Stimulated activated CD8-positive, alpha-beta memory T cell treated with anti-CD3 and anti-CD28 coated beads, Interleukin-12 subunit alpha, Interleukin-12 subunit beta, amount 100 ng/mL, for 1 hour (primary cell): ENCODE data around the gene PRR3.
A peak's percentile ranks its signal among the peaks of the same experiment; 100 is the strongest.

Experiments used
- DNase-seq: peaks from one replicate; pipeline ENCODE4 v3.0.0-alpha.2; 2020; ENCODE audit warnings: low read depth

The PRR3 gene

DNA sequence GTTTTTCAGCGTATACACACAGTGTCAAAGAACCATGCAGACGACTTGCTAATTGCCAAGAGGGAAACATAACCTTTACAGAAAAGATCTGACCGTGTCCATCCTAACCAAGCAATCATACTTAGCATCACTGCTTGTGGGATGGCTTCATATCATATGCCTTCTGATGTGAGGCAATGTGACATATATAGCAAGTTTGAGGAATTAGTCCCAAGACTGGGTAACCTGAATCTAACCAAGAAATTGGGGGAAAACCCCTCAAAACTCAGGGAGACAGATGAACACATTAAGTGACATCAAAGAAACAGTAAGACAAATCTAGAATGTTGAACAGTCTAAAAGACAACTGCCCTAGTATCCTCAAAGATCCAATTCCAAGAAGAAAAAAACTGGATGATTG, 19.2 kb upstream of the PRR3 start:
- DNase-seq, result no peak

DNA sequence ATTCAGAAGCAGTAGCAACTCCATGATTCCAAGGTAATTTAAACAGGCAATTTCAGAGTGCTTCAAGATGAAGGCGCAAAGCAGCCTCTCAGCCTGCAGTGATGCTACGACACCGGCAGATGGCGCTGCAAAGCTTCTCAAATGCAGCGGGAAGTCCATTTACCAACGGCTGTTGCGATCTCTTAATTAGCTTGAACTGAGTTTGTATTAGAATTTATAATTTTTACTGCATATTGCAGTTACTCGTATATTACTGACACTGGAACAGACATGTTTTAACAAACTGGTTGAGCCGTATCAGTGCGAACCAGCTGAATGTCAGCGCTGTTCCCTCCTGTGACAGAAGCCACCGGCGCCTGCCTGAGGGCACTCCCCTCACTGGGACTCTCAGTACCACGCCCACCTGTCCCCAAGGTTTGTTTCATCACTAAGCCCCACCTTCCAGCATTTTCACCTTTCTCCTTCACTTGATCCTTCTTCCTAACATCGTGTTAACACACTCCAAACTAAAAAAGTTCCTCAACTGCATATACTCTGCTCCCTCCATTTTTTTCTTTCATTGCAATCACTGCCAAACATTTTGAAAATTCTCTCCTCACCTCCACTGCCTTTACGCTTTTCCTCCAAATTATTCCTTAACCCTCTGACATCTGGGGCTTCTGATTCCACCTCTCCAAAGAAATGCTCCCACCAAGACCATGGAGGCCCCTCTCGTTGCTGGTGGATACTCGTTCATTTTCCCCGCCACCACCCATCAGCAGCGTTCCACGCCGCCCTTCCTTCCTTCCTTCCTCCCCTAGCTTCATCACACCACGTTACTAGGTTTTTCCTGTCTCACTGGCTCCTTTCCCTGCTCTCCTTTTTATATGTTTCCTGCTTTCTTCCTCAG, 15.3 kb upstream of the PRR3 start:
- peak; percentile 73 for DNase-seq

DNA sequence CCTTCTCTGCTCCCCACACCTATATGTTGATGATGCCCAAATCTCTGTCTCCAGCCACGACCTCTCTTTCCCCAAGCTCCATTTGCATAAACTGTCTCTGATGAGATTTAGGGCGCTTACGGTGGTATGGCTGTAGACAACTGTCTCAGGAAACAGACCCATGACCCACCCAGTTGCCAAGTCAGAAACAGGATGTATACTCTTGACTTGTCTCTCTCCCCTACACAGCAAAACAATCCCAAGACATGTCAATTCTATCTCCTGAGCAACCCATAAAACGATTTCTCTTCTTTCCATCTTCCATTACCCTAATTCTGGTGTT, 14.7 kb upstream of the PRR3 start:
- DNase-seq, result no peak

DNA sequence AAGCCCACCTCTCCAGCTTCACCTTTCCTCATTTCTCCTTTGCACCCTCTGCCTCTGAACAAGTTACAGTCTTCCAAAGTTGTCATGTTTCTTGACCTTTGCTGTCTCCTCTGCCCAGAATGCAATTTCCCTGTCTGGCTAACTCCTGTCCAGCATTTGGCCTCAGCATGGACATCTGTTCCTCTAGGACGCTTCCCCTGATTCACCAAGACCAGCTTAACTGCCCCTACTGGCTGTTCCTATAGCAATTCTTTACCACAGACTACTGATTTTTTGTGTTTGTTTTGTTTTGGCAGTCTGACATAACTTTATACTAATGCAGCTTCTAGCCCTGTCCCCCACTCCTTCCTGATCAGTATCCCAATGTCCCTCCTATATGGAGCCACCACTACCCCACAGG, 14.2 kb upstream of the PRR3 start:
- no peak for DNase-seq

DNA sequence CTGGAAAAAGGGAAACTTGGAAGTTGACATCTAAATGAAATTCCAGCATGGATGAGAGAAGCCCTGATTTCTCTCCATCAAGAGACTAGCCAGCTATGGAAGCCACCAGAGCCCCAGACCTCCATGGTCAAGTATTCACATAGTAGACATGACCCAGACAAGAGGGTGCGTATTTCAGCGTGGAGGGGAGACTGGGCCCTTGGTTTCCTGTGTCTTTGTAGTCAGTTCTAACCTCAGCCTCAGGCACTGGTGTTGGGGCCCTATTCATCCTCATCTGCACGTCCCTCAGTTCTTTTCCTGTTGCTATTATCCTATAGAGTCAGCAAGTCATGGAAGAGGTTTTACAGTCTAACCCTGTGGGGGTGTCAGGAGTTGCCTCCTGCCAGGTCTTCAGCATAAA, 13.3 kb upstream of the PRR3 start:
- no peak for DNase-seq

DNA sequence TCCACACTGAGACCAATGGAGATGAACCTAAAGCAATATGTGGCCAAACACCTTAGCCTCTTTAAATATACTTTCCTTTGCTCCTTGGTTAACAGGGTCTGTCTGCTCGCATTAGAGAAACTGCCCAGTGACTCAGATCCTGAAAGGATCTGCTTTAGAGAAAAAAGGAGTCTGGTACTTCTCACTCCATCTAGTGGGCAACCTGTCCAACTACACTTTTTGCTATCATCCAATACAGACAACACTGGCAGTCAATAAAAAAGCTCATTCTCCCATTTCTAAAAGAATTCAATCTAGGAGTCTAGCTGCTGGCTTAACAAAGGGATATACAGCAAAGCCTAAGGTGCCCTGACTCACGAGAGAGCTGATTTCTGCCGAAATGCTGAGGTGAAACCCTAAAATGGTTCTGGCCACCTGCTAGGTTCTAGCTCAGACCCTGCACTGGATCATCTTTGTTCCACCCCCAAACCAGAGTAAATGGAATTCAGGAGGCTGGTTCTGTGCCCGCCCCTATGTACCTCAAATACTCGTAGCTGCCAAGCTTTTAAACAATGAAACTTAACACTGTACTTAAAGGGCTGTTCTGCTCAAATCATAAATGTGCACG, 12.3 kb upstream of the PRR3 start:
- no peak for DNase-seq

DNA sequence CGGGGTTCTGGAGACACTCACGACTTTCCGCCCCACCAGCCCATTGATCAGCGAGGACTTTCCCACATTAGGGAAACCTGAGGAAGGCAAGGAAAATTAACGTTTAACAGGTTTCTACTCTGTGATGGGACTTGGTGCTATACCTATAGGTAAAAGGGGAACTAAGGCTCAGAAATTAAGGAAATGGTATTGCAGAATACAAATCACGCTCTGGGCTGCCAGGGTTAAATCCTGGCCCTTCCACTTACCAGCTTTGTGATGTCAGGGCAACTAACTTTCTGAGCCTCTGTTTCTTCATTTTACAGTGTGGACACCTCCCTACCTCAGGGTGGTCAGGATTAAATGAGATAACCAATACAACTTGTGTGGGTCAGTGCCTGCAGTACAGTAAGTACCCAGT, 9.6 kb upstream of the PRR3 start:
- DNase-seq, result no peak

DNA sequence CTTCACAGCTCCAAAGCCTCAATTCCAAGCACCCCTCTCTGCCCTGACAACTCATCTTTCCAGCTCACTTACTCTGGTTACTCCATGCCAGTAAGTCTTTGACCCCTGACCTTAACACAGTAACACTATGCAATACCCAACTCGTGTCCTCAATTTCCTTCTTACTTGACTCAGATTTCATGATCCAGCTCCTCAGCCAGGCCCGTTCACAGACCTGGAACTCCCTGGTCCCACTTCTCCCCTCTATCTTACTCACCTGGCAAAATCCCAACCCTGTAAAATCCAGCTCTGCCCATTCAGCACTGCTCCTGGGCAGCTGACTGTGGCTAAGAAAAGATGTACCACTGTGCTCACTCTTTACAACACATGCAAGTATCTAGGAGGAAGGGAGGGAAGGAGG, 8.7 kb upstream of the PRR3 start:
- DNase-seq, result no peak

DNA sequence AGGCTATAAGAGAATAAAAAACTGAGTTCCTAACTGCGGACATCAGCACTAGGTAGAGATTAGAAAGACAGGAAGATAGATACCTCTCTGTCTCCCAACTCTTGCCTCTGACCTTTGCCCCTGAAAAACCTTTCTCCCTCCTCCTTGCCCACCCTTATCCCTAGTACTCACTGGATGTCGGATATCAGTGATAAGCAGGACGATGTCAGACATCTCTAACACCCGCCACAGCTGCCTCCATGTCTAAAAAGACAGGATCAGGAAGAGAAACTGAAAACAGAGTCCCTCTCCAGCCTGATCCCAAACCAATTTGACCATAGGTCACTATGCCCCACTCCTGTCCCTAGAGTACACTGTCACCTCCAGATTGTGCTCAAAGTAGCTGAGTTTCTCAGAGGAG, 2.7 kb upstream of the PRR3 start:
- DNase-seq, result no peak

DNA sequence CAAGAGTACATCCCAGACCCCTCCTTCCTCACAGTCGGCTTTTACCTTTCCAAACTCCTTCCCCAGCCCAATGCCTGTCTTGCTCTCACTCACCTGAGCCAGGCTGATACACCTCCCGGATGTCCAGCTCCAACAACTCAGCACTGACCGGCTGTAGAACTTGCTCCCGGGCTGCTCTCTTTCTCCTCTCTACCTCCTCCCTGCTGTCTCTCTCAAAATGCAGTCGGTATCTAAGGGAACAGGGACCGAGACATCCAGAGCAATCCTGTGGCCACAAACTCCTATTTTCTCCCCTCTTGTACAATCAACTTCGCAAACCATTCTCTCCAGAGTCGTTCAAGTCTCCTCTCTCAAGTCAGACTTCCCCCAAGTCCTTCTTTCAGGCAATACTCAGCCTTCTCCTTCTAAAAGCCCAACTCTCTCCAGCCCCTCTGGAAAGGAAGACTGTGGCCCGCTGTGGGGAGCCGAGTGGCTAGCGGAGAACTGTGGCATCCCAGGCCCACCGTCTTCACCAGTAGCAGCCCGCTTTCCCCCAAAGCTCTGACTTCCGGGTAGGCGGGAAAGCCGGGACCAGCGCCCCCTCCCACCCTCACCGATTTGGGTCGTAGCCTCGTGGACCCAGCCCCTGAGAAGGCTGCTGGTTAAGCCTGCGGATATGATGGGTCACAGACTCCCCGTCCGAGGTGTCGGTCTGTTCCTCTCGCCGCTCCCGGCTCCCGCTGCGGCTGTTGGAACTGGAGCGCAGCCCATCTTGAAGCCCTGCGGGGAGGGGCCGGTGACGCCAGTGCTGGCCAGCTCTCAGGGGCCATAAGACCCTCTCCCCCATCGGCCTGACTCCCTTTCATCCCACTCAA, 1.9 kb upstream of the PRR3 start:
- no peak for DNase-seq

DNA sequence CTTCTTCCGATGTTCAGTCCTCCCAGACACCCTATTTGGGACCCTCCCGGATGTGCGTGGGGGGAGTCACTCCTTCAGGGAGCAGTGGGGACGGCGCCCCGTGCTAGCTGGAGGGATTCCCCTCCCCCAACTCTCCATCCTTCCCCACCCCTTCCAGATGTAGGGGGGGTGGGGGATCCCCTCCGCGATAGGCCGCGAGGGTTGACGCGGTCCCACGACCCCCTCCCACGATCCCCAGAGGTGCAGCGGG, 1.4 kb upstream of the PRR3 start:
- DNase-seq, result no peak

DNA sequence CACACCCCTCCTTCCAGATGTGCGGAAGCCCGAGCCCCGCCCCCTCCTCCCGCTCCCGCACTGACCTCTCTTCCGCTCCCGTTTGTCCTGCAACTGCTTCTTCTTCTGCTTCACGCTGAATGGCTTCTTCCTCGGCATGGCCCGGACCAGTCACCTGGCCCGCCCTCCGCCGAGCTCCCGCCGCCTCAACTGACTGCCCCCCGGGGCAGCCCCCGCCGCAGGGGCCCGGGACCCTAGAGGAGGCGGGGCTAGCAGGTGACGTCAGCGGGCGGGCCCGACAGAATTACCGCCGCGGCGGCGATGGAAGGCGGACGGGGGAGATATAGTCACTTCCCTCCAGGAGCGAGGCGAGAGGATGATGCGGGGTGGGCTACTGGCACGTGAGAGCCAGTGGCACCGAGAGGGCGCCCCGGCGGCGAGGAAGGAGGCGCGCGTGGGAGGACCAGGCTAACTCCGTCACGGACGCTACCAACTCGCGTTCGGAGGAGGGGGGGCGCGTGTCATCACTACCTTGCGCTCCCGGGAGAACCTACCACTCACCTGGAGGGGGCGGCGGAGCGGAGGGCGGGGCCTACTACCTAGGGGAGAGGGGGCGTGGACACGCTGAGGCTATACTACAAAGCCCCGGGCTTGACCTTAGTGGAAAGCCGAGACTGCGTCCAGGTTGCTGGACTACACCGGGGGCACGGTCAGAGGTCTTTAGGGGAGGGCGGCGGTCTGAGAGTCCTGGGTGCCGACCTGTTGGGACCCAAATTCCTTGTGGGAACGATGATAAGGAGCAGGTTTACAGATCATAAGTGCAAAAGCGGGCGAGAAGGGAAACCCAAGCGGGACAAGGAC, 809 bp upstream of the PRR3 start, which contains the start of gene GNL1:
Gene GNL1 (minus strand): TSS at position 424 of the 840 bp plus-strand sequence. CDS start 286 bp downstream, at position 138.
- peak; percentile 98 for DNase-seq

DNA sequence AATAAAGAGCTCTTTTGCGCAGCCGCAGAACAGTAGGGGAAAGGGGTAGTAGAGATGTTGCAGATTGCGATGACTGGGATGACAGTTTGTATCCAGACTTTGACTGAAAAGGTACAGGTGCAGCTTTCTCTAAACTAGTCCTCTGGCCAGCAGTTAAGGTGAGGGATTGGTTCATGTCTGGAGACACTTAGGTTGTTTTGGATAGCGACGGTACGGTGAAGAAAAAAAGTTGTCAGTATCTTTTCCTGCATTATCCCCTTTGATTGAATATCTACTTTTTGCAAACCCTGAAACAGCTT, 537 bp downstream of the PRR3 start:
- peak; percentile 33 for DNase-seq

DNA sequence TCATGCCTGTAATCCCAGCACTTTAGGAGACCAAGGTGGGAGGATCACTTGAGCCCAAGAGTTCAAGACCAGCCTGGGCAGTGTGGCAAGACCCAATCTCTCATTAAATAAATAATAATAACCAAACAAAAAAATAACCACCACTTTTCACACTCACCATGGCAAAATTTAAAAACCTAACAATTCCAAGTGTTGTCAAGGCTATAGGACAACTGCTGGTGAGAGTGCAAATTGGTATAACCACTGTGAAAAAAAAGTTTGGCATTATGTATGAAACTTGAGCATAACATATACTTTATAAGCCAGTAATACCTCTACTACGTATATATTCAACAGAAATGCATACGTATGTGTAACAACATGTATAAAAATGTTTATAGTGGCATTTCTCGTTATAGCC, 3.8 kb downstream of the PRR3 start:
- DNase-seq, result no peak

DNA sequence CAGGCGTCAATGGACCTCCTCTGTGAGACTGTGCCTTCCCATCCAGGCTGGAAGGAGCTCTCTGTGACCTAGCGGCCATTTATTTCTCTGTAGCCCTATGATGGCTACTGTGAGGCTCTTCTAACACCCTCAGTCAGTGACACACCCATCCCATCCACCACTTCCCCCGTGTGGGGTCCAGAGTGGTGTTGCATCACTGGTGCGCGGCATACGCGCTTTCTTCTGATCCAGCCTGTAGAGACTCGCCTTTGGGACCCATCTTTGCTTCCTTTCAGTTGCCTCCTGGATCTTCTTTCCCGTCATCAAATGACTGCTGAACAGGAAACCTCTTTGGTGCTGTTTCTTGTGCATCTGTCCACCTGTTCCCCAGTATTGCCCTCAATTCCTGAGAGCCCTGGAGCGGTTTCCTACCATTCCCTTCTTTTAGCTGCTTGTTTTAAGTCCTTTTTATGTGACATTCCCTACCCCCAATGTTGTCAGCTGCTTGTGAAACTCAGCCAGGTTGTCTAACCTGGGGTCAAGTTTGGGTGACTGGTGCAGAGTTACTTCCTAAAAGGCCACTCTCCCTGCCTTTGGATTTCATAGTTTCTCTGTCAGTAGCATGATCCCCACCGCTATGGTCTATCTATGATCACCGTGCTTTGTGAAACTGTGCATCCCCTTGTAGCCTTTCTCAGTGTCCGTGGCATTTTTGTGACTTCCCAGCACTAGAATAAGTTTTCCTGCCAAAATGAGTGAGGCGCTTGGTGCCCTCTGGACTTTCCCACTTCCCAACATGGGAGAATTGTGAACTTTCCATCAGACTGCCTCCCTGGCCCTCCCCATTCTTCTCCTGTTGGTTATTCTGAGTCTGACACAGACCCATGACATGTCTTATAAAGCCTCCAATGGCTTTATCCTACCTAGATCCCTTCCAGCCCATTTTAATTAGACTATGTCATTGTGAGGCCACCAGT, 5.7 kb downstream of the PRR3 start:
- no peak for DNase-seq

DNA sequence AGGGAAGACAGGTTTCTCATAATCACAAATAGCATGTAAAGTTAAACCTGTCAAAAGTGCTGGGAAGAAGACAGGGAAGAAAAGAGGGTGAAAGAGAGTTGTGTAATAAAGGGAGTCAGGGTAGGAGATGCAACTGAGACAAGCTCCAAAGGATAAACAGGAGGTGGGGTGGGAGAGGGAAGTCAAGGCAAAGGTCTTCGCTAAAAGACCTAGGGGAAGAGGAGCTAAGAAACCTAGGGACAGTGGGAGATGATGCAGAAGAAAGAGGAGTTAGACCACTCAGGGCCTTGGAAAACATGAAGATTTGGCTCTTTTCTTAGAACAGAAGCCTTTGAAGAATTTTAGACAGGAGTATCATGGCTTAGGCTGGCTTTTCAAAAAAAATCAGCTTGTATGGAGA, 7.0 kb downstream of the PRR3 start:
- no peak for DNase-seq

DNA sequence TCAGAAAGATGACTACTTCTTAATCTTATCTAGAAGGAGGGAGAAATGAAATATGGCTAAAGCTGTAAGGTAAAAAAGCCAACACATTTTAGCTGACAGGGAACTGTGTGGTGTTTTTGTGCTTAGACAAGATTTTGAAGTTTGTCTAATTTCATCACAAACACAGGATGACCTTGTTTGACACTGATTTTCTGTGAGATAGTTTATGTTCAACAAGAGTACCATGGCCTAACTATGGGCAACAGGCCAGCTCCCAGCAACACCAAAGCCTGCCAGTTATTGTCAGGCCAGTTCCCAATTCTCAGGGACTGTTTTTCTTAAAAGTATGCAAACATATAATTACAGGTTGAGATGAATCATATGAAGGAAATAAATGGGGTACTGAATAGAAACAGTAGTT, 8.7 kb downstream of the PRR3 start:
- DNase-seq, result no peak

DNA sequence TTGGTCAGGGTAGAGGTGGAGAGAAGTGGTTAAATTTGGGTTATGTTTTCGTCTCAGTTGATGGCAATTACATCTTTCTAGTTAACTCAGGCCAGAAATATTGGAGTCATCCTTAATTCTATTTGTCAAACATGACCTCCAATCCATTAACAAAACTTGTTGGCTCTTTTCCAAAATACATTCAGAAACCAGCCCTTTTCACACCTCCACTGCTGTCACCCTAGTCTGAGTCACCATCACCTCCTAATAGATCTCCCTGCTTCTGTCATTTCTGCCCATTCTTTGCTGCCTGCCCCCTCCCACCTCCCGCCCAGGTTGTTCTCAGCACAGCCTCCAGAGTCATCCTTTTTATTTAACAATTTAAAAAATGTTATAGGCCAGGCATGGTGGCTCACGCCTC, 11.2 kb downstream of the PRR3 start:
- no peak for DNase-seq

DNA sequence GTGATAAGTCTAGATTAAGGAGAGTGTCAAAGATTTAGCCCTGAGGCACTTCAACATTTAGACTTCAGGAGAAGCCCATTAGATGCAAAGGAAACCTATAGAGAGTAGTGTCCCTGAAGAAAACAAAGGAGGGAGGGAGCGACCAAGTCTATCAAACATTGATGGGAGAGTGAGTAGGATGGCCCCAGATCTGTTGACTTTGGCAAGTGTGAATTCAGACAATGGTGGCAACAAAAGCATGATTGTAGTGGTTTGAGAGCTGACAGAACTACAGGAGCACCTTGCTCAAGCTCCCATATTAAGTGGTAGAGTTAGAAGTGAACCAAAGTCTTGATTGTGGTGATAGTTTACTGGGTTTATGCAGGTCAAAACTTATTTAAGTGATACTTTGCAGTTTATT, 13.2 kb downstream of the PRR3 start:
- DNase-seq, result no peak

DNA sequence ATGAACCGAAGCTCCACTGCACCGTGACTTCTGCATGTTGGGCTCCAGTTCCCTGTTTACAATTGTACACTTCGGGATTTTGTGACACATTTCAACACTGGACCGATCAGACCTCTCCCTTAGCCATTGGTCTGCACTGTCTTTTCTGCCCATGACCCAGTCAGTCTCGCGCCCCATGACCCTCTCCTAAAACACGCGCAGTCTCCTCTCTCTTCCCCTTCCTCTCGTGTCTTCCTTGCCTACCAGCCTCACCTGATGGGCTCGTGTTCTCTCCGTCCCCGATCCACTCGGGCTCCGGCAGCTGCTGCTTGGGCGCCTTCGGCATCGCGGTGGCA, 13.6 kb downstream of the PRR3 start:
- DNase-seq, result no peak

DNA sequence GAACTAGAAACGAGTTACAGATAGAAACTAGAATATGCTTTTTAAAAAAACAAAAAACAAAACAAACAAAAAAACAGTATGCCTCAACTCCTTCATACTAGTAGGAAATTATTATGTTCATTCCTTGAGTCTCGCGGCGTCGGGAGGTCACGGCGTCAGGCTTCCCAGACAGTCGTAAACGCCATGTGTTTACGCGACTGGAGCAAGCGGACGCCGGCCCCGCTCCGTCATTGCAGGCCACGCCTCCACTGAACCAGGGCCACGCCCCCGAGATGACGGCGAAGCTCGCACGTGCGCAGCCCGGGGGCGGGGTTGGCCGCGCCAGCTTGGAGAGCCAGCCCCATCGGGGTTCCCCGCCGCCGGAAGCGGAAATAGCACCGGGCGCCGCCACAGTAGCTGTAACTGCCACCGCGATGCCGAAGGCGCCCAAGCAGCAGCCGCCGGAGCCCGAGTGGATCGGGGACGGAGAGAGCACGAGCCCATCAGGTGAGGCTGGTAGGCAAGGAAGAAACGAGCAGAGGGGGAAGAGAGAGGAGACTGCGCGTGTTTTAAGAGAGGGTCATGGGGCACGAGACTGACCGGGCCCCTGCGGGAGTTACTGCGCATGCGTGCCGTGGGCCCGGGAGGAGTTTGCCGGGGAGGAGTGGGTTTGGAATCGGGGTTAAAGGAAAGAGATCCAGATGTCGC, 14.1 kb downstream of the PRR3 start, which contains the start of gene ABCF1:
Gene ABCF1 (plus strand): TSS at position 368 of the 687 bp plus-strand sequence. CDS start 46 bp downstream, at position 414.
- DNase-seq, result peak; percentile 99
